AG09309 (cell line): ENCODE measurements around the gene ADGRD2.

Experiments
- DNase-seq: peaks from one replicate; pipeline ENCODE4 v3.0.0-alpha.2; 2010; ENCODE audit warnings: low read depth
- H3K4me3 ChIP-seq: 2 replicates; pipeline ENCODE4 v1.5.1; 2011; ENCODE audit warnings: mild to moderate bottlenecking, low read depth, low read length, moderate library complexity; ENCODE audit not compliant: control insufficient read depth
- TF ChIP-seq, protein P1 (sequence below): IDR thresholded peaks from 2 replicates; pipeline ENCODE4 v1.5.1; 2011; ENCODE audit warnings: mild to moderate bottlenecking, low read depth, low read length, inconsistent platforms; ENCODE audit not compliant: insufficient read depth, control insufficient read depth; ENCODE audit errors: missing control alignments

The ADGRD2 gene

DNA sequence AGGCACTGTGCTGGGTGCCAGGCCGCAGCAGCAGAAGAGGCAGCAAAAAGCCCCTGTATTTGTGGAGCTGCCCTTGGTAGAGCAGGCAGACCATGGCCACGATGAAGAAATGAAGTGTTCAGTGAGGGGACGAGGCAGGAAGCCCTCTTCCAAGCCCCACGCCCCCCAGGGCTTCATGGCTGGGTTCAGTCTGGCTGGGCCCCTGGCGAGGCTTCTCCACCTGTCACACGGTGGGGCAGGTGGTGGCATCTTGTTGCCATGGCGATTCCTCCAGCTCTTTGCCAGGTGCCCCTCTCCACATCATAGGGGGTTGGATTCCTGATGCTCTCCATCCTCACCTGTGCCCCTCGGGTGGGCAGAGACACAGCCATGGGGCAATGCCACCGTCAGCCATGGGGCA, 21.5 kb downstream of the ADGRD2 start:
- no peak overlapping the region for H3K4me3 ChIP-seq
- no peak for DNase-seq
- TF ChIP-seq, protein P1, sequence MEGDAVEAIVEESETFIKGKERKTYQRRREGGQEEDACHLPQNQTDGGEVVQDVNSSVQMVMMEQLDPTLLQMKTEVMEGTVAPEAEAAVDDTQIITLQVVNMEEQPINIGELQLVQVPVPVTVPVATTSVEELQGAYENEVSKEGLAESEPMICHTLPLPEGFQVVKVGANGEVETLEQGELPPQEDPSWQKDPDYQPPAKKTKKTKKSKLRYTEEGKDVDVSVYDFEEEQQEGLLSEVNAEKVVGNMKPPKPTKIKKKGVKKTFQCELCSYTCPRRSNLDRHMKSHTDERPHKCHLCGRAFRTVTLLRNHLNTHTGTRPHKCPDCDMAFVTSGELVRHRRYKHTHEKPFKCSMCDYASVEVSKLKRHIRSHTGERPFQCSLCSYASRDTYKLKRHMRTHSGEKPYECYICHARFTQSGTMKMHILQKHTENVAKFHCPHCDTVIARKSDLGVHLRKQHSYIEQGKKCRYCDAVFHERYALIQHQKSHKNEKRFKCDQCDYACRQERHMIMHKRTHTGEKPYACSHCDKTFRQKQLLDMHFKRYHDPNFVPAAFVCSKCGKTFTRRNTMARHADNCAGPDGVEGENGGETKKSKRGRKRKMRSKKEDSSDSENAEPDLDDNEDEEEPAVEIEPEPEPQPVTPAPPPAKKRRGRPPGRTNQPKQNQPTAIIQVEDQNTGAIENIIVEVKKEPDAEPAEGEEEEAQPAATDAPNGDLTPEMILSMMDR: no peak

DNA sequence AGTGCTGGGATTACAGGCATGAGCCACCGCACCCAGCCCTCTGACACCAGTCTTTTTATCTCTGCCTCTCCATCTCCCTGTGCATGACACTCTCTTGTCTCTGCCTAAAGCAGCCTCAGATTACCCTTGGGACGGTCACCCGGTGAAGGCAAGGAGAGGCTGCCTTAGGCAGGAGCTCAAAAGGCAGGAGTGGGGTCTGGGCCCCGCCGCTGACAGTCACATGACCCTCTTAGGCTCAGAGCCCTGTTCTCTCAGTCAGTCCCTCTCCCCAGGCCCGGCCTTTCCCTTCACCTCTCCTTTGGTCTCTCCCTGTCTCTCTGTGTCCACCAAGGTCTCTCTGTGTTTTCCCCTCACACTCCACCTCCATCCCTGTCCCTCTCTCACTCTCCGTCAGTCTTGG, 22.5 kb downstream of the ADGRD2 start:
- TF ChIP-seq, protein P1: no peak
- no peak for DNase-seq
- no peak overlapping the region for H3K4me3 ChIP-seq

DNA sequence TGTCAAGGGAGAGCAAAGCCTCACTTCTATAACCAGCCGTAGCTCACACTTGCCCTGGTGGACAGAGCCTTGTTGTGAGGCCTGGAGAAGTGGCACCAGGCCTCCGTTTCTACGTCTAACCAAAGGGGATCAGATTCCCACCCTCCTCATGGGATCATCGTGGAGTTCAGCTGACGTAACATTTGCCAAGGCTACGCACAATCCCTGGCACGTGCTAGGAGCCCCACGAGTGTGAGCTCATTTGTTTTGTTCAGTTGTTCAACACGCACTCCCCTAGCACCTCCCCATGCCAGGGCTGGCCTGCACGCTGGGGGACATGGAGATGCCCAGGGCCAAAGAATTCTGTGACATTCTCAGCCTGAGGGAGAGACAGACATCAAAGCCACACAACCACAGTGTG, 23.1 kb downstream of the ADGRD2 start:
- no peak overlapping the region for H3K4me3 ChIP-seq
- DNase-seq: no peak
- TF ChIP-seq, protein P1: no peak

DNA sequence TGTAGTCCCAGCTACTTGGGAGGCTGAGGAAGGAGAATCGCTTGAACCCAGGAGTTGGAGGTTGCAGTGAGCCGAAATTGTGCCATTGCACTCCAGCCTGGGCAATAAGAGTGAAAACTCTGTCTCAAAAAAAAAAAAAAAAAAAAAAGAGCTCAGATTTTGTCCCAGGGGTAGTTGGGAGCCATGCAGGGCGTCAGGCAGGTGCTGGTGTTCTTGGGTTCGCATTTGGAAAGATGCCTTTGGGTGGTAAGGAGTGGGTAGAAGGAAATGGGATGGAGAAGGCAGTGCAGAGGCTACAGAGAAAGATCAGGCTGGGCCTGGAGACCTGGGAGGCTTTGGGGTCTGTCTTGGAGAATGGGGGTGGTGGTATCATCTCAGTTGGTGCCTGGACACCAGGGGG, 23.9 kb downstream of the ADGRD2 start:
- no peak overlapping the region for H3K4me3 ChIP-seq
- TF ChIP-seq, protein P1: no peak
- DNase-seq: no peak

DNA sequence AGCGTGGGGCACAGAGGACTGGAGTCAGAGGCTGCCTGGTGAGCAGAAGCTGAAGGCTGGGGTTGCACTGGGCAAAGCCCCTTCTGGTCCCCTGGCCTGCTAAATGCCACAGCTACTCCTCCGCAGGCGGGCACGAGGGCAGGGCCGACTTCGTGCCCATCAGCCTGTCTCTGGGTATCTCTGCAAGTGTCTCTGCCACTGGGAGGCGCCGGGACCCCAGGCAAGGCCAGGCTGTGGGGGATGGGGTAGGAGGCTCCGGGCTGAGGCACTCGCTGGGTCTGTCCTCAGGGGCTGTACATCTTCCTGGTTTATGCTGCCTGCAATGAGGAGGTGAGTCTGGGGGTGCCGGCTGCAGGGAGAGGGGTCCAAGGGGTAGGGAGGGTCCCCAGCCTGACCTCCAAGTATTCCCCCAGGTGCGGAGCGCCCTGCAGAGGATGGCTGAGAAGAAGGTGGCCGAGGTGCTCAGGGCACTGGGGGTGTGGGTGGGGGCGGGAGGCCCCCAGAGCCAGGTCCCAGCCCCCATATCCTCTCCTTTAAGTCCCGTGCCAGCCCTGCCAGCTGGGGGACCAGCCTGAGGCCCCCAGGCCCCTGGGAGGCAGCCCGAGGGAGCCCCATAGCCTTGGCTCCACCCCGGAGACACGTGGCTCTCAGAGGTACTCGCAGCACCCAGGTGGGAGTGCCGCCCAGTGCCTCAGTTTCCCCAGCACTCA, 25.1 kb downstream of the ADGRD2 start:
- TF ChIP-seq, protein P1: no peak
- DNase-seq: no peak
- no peak overlapping the region for H3K4me3 ChIP-seq

DNA sequence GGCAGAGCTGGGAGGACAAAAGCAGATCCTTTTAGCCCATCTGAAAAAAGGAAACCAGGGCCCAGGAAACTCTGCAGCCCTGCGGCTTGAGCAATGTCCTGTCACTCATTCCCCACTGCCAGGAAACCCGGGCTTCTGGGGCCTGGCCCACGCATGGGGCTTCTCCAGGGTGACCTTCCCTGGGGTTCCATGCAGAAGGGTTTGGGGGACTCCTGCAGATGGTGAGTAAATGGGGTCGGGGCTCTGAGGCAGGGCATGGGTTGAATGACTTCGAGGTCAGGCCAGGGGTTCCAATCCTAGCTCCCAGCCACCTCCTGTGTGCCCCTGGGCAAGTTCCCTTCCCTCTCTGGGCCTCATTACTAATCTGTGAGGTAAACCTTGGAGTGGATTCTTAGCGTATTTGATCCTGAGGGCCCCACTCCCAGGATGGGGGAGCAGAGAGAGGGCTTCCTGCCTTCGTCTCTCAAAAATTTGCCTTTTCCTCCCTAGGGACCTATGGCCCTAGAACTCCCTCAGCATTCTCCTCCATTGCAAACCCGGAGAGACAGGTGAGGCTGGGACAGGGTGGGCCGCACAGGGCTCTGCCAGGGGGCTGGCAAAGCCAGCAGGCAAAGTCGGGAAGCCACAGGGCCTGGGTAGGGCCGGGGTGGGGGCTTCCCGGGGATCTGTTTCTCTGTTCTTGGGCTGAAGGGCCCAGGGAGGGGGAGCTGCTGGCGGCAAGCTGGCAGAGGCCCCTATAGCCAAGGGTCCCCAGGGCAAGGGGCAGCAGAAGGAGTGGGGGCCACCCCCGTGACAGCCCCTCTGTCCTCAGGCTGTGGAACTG, 25.8 kb downstream of the ADGRD2 start:
- TF ChIP-seq, protein P1: no peak
- H3K4me3 ChIP-seq: no peak overlapping the region
- DNase-seq: no peak
